B cell (primary cell): Measurements from ENCODE around the gene PCDHGC3. TPM values are rescaled to one million over a fixed set of nuclear protein-coding genes. Genes with fewer than 3 reads are reported as not detected.

Experiments
- ATAC-seq: fragments of 200-7000 bp; cut with Tn5 transposase; one replicate; pipeline ENCODE4 v1.10.0; 2021; ENCODE audit warnings: low read depth, mild to moderate bottlenecking, moderate number of reproducible peaks, moderate library complexity
- CTCF ChIA-PET: fragments of 350-600 bp; sonication (Branson Sonifier 250); formaldehyde crosslinking; loops from one replicate; lab custom pipeline; 2021; ENCODE audit warnings: antibody characterized with exemption, inconsistent platforms; lab: Charles Lee
- POLR2A ChIA-PET: fragments of 350-600 bp; sonication (Branson Sonifier 250); formaldehyde crosslinking; loops from one replicate; lab custom pipeline; 2021; ENCODE audit warnings: antibody characterized with exemption; lab: Charles Lee
- DNase-seq: peaks from one replicate; pipeline ENCODE4 v3.0.0; 2013
- H2AFZ ChIP-seq: 2 replicates; pipeline ENCODE4 v1.6.1; 2012; ENCODE audit warnings: mild to moderate bottlenecking, low read depth, low read length; ENCODE audit not compliant: insufficient read depth, poor library complexity, severe bottlenecking
- H3K27ac ChIP-seq, 2 donors: 1 replicate in 1 of 2; 2 replicates in 1 of 2; pipeline ENCODE4 v1.5.1; 2012 to 2013; ENCODE audit warnings: low read length in 2 of 2, mild to moderate bottlenecking in 2 of 2, moderate library complexity in 1 of 2
- H3K27me3 ChIP-seq, 4 experiments: fragments of 200-600 bp in 1 of 4; sonication (generic) in 1 of 4; replicated peaks in 1 of 4; 1 replicate in 2 of 4; 2 replicates in 2 of 4; pipeline versions ENCODE4 v1.6.1 to v1.7.0; 2013 to 2016; ENCODE audit warnings: low read length in 3 of 4, mild to moderate bottlenecking in 2 of 4, mixed read lengths in 1 of 4, moderate library complexity in 1 of 4; ENCODE audit not compliant: insufficient read depth in 4 of 4, control insufficient read depth in 3 of 4; ENCODE audit errors: control extremely low read depth in 1 of 4
- H3K36me3 ChIP-seq, 2 experiments: replicated peaks in 1 of 2; 1 replicate in 1 of 2; 2 replicates in 1 of 2; pipeline versions ENCODE4 v1.6.1 to v1.7.1; 2013; ENCODE audit warnings: low read length in 1 of 2; ENCODE audit not compliant: insufficient read depth in 2 of 2, control insufficient read depth in 1 of 2; ENCODE audit errors: control extremely low read depth in 1 of 2, extremely low read depth in 1 of 2
- H3K4me1 ChIP-seq, 2 donors: fragments of 200-600 bp in 1 of 2; sonication (generic) in 1 of 2; 1 replicate in 1 of 2; 2 replicates in 1 of 2; pipeline versions ENCODE4 v1.5.1 to v1.6.1; 2013 to 2017; ENCODE audit warnings: low read length in 2 of 2; ENCODE audit not compliant: control insufficient read depth in 2 of 2, insufficient read depth in 2 of 2
- H3K4me2 ChIP-seq: replicated peaks from 2 replicates; pipeline ENCODE3; 2012; ENCODE audit warnings: mild to moderate bottlenecking, low read depth, low read length; ENCODE audit not compliant: poor library complexity, severe bottlenecking
- H3K4me3 ChIP-seq, 5 experiments: fragments of 200-600 bp in 1 of 5; sonication (generic) in 1 of 5; 1 replicate in 3 of 5; 2 replicates in 2 of 5; pipeline versions ENCODE4 v1.5.1 to v1.7.0; 2011 to 2016; ENCODE audit warnings: low read length in 4 of 5, mild to moderate bottlenecking in 4 of 5, low read depth in 2 of 5, control low read depth in 1 of 5, moderate library complexity in 1 of 5; ENCODE audit not compliant: insufficient read depth in 1 of 5; ENCODE audit errors: control extremely low read depth in 1 of 5, extremely low read depth in 1 of 5
- H3K79me2 ChIP-seq: fragments of 200-600 bp; sonication (generic); one replicate; pipeline ENCODE4 v1.6.0; 2016; ENCODE audit warnings: low read length; ENCODE audit not compliant: control insufficient read depth, insufficient read depth
- H3K9ac ChIP-seq: fragments of 200-600 bp; sonication (generic); 2 replicates; pipeline ENCODE4 v1.6.1; 2017; ENCODE audit warnings: mild to moderate bottlenecking, low read length, moderate library complexity
- H3K9me3 ChIP-seq, 3 donors: one replicate each; pipeline versions ENCODE4 v1.6.1 to v1.7.1; 2013; ENCODE audit warnings: low read length in 2 of 3; ENCODE audit not compliant: control insufficient read depth in 2 of 3, insufficient read depth in 1 of 3; ENCODE audit errors: control extremely low read depth in 1 of 3
- H4K20me1 ChIP-seq: 2 replicates; pipeline ENCODE4 v1.6.0; 2012; ENCODE audit warnings: mild to moderate bottlenecking, low read length; ENCODE audit not compliant: insufficient read depth, control insufficient read depth, poor library complexity, severe bottlenecking
- H3K27ac Mint-ChIP-seq: one replicate; pipeline ENCODE4 v1.8.0; 2021; ENCODE audit warnings: mixed read lengths
- H3K27me3 Mint-ChIP-seq: one replicate; pipeline ENCODE4 v1.8.0; 2021; ENCODE audit warnings: mixed read lengths
- H3K4me1 Mint-ChIP-seq: one replicate; pipeline ENCODE4 v1.8.0; 2021; ENCODE audit warnings: mixed read lengths
- H3K4me3 Mint-ChIP-seq: one replicate; pipeline ENCODE4 v1.8.0; 2021; ENCODE audit warnings: mixed read lengths
- H3K9me3 Mint-ChIP-seq: one replicate; pipeline ENCODE4 v1.8.0; 2022; ENCODE audit warnings: mixed read lengths; ENCODE audit not compliant: insufficient read depth
- CTCF ChIP-seq: fragments of 200-600 bp; IDR thresholded peaks from one replicate; pipeline ENCODE4 v1.8.0; 2022; ENCODE audit warnings: antibody characterized with exemption, mild to moderate bottlenecking
- EZH2 ChIP-seq: IDR thresholded peaks from 2 replicates; pipeline ENCODE4 v1.6.1; 2012; ENCODE audit warnings: borderline replicate concordance, low read depth, mild to moderate bottlenecking, moderate library complexity, low read length; ENCODE audit not compliant: insufficient read depth, poor library complexity, severe bottlenecking
- WGBS: methylation state at CpG from one replicate; pipeline ENCODE4 v1.1.5; 2013; ENCODE audit warnings: missing lambda C conversion rate; ENCODE audit not compliant: insufficient coverage; 5-methylcytosine and 5-hydroxymethylcytosine counted together
- intact Hi-C: fragments of 100-400 bp; cut with micrococcal nuclease; formaldehyde crosslinking; loops from one replicate; pipeline ENCODE4 v1.10.0; 2022
- polyA plus RNA-seq: library from polyadenylated mRNA; depleted of rRNA; stranded (reverse); fragments of >200 nt; gene quantifications from 2 replicates; pipeline ENCODE4 v1.2.3, GENCODE V29; 2012
- total RNA-seq, 2 donors: library from RNA; stranded (reverse); fragments of 120-200 nt in 1 of 2; gene quantifications; 1 replicate in 1 of 2; 2 replicates in 1 of 2; pipeline versions ENCODE4 v1.2.3 to v1.2.4, GENCODE V29; 2013 to 2022

PCDHGC3 gene
- total and polyA plus RNA-seq, 2 donors (not counting 1 experiment from before 2014, with no cell fraction given), result 0.88 to 2.0 TPM

GRCh38 chr5:141494761-141495452, 19.1 kb downstream of the PCDHGC3 start:
- WGBS, result 42% methylated on average over 19 of the region's 22 CpGs
- TF ChIP-seq CTCF, result no peak
- no peak for TF ChIP-seq EZH2
- Mint-ChIP-seq H3K9me3 (no peaks in the 10 kb centered on the region), H3K4me1 (peaks cover 18% of the 10 kb centered on the region), H3K27ac (no peak overlapping the region), H3K4me3 (no peak overlapping the region), H3K27me3 (peaks cover 34% of the 10 kb centered on the region)
- Histone ChIP-seq H3K9me3 (peaks cover 0 to 16% (median 0%) of the 10 kb centered on the region in 3 donors), H3K9ac (no peak overlapping the region), H3K36me3 (no peaks in the 10 kb centered on the region), H3K27ac (no peak overlapping the region), H4K20me1 (no peaks in the 10 kb centered on the region), H3K4me3 (no peak overlapping the region), H3K79me2 (no peaks in the 10 kb centered on the region), H3K4me2 (no peak overlapping the region), H3K4me1 (peaks cover 17 to 21% of the 10 kb centered on the region in 2 donors), H2AFZ (no peak overlapping the region), H3K27me3 (peaks cover 0 to 48% (median 18%) of the 10 kb centered on the region in 4 experiments)
- ChIA-PET POLR2A (no interaction called here), CTCF (interaction anchor here (0.7 to 2.7 kb wide), 2 partner anchors 18 to 124 kb away, joined by 3 to 13 read pairs; partner anchors contain the start of gene DIAPH1)
- intact Hi-C loops, result no loop called here
- ATAC-seq (no peak), DNase-seq (no peak)

- H3K27ac Mint-ChIP-seq, result no peak overlapping the region
- H2AFZ ChIP-seq, result no peak overlapping the region
- H3K4me3 Mint-ChIP-seq, result no peak overlapping the region
- H3K4me3 ChIP-seq, result no peak overlapping the region
- ATAC-seq, result no peak
- peaks cover 0 to 43% (median 16%) of the 10 kb centered on the region in 4 experiments for H3K27me3 ChIP-seq
- DNase-seq, result no peak
- no peak overlapping the region for H3K9ac ChIP-seq
- 83% methylated on average over 6 of the region's 8 CpGs for WGBS
- no peaks in the 10 kb centered on the region for H3K36me3 ChIP-seq
- H3K79me2 ChIP-seq, result no peaks in the 10 kb centered on the region
- no peak overlapping the region for H3K27ac ChIP-seq
- intact Hi-C loops, result no loop called here
- H3K9me3 ChIP-seq, result peaks cover 0 to 16% (median 0%) of the 10 kb centered on the region in 3 donors
- H3K4me2 ChIP-seq, result no peak overlapping the region
- no peak for TF ChIP-seq EZH2
- no peak for TF ChIP-seq CTCF
- H3K9me3 Mint-ChIP-seq, result no peaks in the 10 kb centered on the region
- peaks cover 17 to 21% of the 10 kb centered on the region in 2 donors for H3K4me1 ChIP-seq
- CTCF ChIA-PET, result no interaction called here
- H3K4me1 Mint-ChIP-seq, result peaks cover 18% of the 10 kb centered on the region
- POLR2A ChIA-PET, result no interaction called here
- peaks cover 29% of the 10 kb centered on the region for H3K27me3 Mint-ChIP-seq
- H4K20me1 ChIP-seq, result no peaks in the 10 kb centered on the region
These were observed 19.7 kb downstream of the PCDHGC3 start for GRCh38 chr5:141495453-141495811.
